CD4-positive, alpha-beta T cell (primary cell): ENCODE measurements around the gene PGS1. TPM values are rescaled to one million over a fixed set of nuclear protein-coding genes. Genes with fewer than 3 reads are reported as not detected.

Experiments
- ATAC-seq: fragments of 200-7000 bp; cut with Tn5 transposase; one replicate; pipeline ENCODE4 v1.10.0; 2022; ENCODE audit warnings: mild to moderate bottlenecking; ENCODE audit not compliant: poor library complexity
- CTCF ChIA-PET: fragments of 350-600 bp; sonication (Branson Sonifier 250); formaldehyde crosslinking; loops from one replicate; lab custom pipeline; 2021; ENCODE audit warnings: antibody characterized with exemption, inconsistent platforms; lab: Charles Lee
- POLR2A ChIA-PET: fragments of 350-600 bp; sonication (Branson Sonifier 250); formaldehyde crosslinking; loops from one replicate; lab custom pipeline; 2021; ENCODE audit warnings: antibody characterized with exemption, inconsistent platforms; lab: Charles Lee
- DNase-seq, 14 experiments: peaks; one replicate each; pipeline ENCODE4 v3.0.0-alpha.2; 2013 to 2020; ENCODE audit warnings: mixed read lengths in 2 of 14
- H3K27ac ChIP-seq, 2 donors: one replicate each; pipeline versions ENCODE4 v1.5.1 to v1.7.0; 2013; ENCODE audit warnings: low read length in 2 of 2, low read depth in 1 of 2, mild to moderate bottlenecking in 1 of 2
- H3K27me3 ChIP-seq, 2 experiments: 1 replicate in 1 of 2; 2 replicates in 1 of 2; pipeline versions ENCODE4 v1.6.1 to v1.7.0; 2013; ENCODE audit warnings: low read length in 2 of 2, control low read depth in 1 of 2, mild to moderate bottlenecking in 1 of 2, moderate library complexity in 1 of 2; ENCODE audit not compliant: insufficient read depth in 2 of 2, control insufficient read depth in 1 of 2
- H3K36me3 ChIP-seq: one replicate; pipeline ENCODE4 v1.6.1; 2013; ENCODE audit warnings: low read length, control low read depth; ENCODE audit not compliant: insufficient read depth
- H3K4me1 ChIP-seq: one replicate; pipeline ENCODE4 v1.6.1; 2013; ENCODE audit warnings: low read length, control low read depth; ENCODE audit not compliant: insufficient read depth
- H3K4me3 ChIP-seq: one replicate; pipeline ENCODE4 v1.5.1; 2013; ENCODE audit warnings: mild to moderate bottlenecking, low read length, moderate library complexity
- H3K9me3 ChIP-seq, 2 experiments: 1 replicate in 1 of 2; 2 replicates in 1 of 2; pipeline versions ENCODE4 v1.6.1 to v1.7.0; 2013; ENCODE audit warnings: low read length in 2 of 2, mild to moderate bottlenecking in 2 of 2, control low read depth in 1 of 2, moderate library complexity in 1 of 2; ENCODE audit not compliant: control insufficient read depth in 1 of 2, insufficient read depth in 1 of 2
- H3K27ac Mint-ChIP-seq: one replicate; pipeline ENCODE4 v1.8.0; 2020; ENCODE audit warnings: mixed read lengths
- H3K27me3 Mint-ChIP-seq: one replicate; pipeline ENCODE4 v1.8.0; 2021; ENCODE audit warnings: mixed read lengths
- H3K36me3 Mint-ChIP-seq: one replicate; pipeline ENCODE4 v1.8.0; 2021; ENCODE audit warnings: low read depth, mixed read lengths
- H3K4me1 Mint-ChIP-seq: one replicate; pipeline ENCODE4 v1.8.0; 2021; ENCODE audit warnings: low read depth, mixed read lengths
- H3K4me3 Mint-ChIP-seq: one replicate; pipeline ENCODE4 v1.8.0; 2020; ENCODE audit warnings: mild to moderate bottlenecking, mixed read lengths
- H3K9me3 Mint-ChIP-seq: one replicate; pipeline ENCODE4 v1.8.0; 2020; ENCODE audit warnings: mixed read lengths
- intact Hi-C, 2 experiments: fragments of 100-400 bp; cut with DNase I in 1 of 2; cut with micrococcal nuclease in 1 of 2; formaldehyde crosslinking; loops; one replicate each; pipeline versions ENCODE4 v1.15.1 to v1.9.0; 2023 to 2025; cut with DNase I, micrococcal nuclease
- total RNA-seq, 174 experiments: library from RNA in 2 of 174; stranded (reverse) in 2 of 174; gene quantifications; one replicate each; pipeline ENCODE4 v1.2.3 and lab custom pipeline; 2021 to 2026
- TF ChIP-seq, protein P1 (sequence below): fragments of 200-600 bp; IDR thresholded peaks from one replicate; pipeline ENCODE4 v1.8.0; 2022; ENCODE audit warnings: antibody characterized with exemption, mild to moderate bottlenecking

Gene PGS1
- total RNA-seq, 2 experiments from 2014 or later, result 40.9 to 45.3 TPM

DNA sequence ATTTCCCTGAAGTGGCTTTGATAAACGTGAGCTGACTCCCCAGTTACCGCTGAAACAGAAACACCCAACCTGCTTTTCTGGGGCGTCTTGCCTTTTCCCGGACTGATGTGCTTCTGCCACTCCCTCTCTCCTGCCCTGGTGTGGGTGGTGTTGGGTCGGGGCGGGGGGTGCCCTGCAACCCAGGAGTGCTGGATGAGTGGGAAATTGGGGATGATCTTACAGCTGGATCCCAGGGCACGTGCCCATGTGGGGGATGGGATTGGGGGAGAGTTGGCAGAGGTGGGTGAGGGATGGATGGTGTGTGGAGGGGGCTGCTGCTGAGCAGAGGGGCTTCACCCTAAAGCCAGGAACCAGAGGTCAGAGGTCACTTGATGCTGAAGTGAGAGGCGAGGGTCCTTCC lies 28.5 kb downstream of the PGS1 start:
- Histone ChIP-seq H3K27me3 (no peaks in the 10 kb centered on the region), H3K27ac (peak overlapping the region in 1 of 2 donors; percentile 11), H3K4me3 (no peak overlapping the region), H3K4me1 (peaks cover 27% of the 10 kb centered on the region), H3K9me3 (no peaks in the 10 kb centered on the region), H3K36me3 (peaks cover 59% of the 10 kb centered on the region)
- ChIA-PET CTCF (no interaction called here), POLR2A (no interaction called here)
- Mint-ChIP-seq H3K27me3 (no peaks in the 10 kb centered on the region), H3K27ac (no peak overlapping the region), H3K36me3 (peaks cover 54% of the 10 kb centered on the region), H3K9me3 (no peaks in the 10 kb centered on the region), H3K4me3 (no peak overlapping the region), H3K4me1 (peaks cover 31% of the 10 kb centered on the region)
- TF ChIP-seq, protein P1, sequence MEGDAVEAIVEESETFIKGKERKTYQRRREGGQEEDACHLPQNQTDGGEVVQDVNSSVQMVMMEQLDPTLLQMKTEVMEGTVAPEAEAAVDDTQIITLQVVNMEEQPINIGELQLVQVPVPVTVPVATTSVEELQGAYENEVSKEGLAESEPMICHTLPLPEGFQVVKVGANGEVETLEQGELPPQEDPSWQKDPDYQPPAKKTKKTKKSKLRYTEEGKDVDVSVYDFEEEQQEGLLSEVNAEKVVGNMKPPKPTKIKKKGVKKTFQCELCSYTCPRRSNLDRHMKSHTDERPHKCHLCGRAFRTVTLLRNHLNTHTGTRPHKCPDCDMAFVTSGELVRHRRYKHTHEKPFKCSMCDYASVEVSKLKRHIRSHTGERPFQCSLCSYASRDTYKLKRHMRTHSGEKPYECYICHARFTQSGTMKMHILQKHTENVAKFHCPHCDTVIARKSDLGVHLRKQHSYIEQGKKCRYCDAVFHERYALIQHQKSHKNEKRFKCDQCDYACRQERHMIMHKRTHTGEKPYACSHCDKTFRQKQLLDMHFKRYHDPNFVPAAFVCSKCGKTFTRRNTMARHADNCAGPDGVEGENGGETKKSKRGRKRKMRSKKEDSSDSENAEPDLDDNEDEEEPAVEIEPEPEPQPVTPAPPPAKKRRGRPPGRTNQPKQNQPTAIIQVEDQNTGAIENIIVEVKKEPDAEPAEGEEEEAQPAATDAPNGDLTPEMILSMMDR, result no peak
- DNase-seq, result no peak
- ATAC-seq, result no peak
- intact Hi-C loops, result no loop called here

DNA sequence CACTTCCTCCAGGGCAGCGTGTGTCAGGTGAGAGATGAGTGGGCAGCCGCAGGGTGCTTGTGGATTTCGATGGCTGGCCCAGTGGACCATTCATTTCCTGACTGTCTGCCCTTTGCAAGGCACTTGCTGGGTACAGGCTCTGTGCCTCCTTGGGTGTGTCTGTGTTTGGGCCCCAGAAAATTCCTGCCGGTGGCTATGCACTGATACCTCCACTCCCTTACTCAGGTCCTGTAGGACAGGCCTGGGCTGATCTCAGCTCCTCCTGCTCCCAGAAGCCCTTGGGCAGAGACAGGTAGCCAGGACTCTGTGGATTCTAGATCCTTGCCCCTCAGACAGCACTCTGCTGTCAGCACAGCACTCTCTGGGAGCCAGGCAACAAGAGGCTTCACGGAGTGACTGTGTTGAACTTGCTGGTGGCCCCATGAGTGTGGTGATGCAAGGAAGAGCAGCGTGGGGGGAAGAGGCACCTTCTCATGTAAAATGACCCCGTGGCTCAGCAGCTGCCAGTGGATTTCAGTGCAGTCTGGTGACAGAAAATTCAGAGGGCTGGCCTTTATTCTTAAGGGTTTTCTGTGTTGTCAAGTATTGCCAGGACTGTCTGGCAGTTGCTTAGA lies 29.0 kb downstream of the PGS1 start:
- Histone ChIP-seq H3K4me1 (peaks cover 32% of the 10 kb centered on the region), H3K36me3 (peaks cover 57% of the 10 kb centered on the region), H3K27me3 (no peaks in the 10 kb centered on the region), H3K4me3 (no peak overlapping the region), H3K27ac (no peak overlapping the region), H3K9me3 (no peaks in the 10 kb centered on the region)
- no peak overlapping the region for H3K4me3 Mint-ChIP-seq
- peaks cover 36% of the 10 kb centered on the region for H3K4me1 Mint-ChIP-seq
- H3K9me3 Mint-ChIP-seq, result no peaks in the 10 kb centered on the region
- no peak for ATAC-seq
- H3K27ac Mint-ChIP-seq, result peak overlapping the region; percentile 74
- TF ChIP-seq, protein P1, result no peak
- peaks cover 53% of the 10 kb centered on the region for H3K36me3 Mint-ChIP-seq
- CTCF ChIA-PET, result interaction anchor here (0.9 kb wide), 1 partner anchor 47 kb away, joined by 3 read pairs; no protein-coding TSS in a partner anchor
- DNase-seq, result no peak
- H3K27me3 Mint-ChIP-seq, result no peaks in the 10 kb centered on the region
- intact Hi-C loops, result no loop called here
- POLR2A ChIA-PET, result no interaction called here

DNA sequence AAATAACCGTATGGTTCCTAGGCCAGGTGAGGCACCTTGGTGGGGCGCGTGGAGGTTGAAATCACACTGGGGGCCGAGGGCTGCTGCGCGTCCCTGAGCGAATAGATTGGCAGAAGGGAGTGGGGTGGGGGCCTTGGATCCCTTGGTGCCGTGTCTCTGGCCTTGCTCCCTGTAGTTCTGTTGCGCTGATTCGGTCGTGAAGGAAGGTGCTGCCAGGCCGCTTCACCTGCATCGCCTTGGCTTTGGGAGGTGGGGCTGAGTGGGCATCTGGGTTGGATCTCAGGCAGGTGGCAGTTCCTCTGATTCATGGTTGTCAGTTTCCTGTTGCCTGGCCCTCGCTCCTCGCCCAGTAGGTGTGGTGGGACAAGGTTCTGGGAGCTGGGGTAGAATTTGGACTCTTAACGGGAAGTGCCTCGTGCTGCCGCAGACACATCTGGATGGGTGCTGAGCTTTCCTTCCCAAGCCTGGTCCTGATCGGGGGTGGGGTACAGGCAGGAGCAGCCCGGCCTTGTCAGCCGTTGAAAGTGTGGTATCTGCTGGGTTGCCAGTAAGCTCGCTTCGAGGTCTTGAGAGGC lies 30.1 kb downstream of the PGS1 start:
- no peaks in the 10 kb centered on the region for H3K27me3 Mint-ChIP-seq
- intact Hi-C loops, result no loop called here
- no peak overlapping the region for H3K4me3 ChIP-seq
- CTCF ChIA-PET, result interaction anchor here (0.5 to 0.9 kb wide), 2 partner anchors 48 to 100 kb away, joined by 3 read pairs; no protein-coding TSS in a partner anchor
- H3K4me1 Mint-ChIP-seq, result peaks cover 47% of the 10 kb centered on the region
- DNase-seq, result no peak
- TF ChIP-seq, protein P1, result no peak
- H3K4me1 ChIP-seq, result peaks cover 43% of the 10 kb centered on the region
- H3K27ac Mint-ChIP-seq, result peak overlapping the region; percentile 74
- H3K9me3 Mint-ChIP-seq, result no peaks in the 10 kb centered on the region
- H3K9me3 ChIP-seq, result no peaks in the 10 kb centered on the region
- peaks cover 49% of the 10 kb centered on the region for H3K36me3 Mint-ChIP-seq
- POLR2A ChIA-PET, result no interaction called here
- ATAC-seq, result no peak
- H3K36me3 ChIP-seq, result peaks cover 49% of the 10 kb centered on the region
- H3K27me3 ChIP-seq, result no peaks in the 10 kb centered on the region
- no peak overlapping the region for H3K27ac ChIP-seq
- H3K4me3 Mint-ChIP-seq, result no peak overlapping the region
